SU-DHL-6 (cell line): ENCODE results near the gene SLC12A7.

ENCODE experiments used
- H2AFZ ChIP-seq: fragments of 200-600 bp; sonication (generic); 2 replicates; pipeline ENCODE4 v1.6.1; 2014; ENCODE audit warnings: low read depth, mild to moderate bottlenecking, moderate library complexity, mixed read lengths, antibody characterized with exemption, low read length; ENCODE audit not compliant: severe bottlenecking
- H3F3A ChIP-seq: fragments of 200-600 bp; shearing (Covaris generic); 2 replicates; pipeline ENCODE4 v1.6.0; 2016; ENCODE audit warnings: antibody characterized with exemption, mild to moderate bottlenecking; ENCODE audit not compliant: insufficient read depth
- H3K27ac ChIP-seq: fragments of 200-600 bp; sonication (generic); 2 replicates; pipeline ENCODE4 v1.5.1; 2016; ENCODE audit warnings: low read depth, mild to moderate bottlenecking, low read length, moderate library complexity, mixed read lengths
- H3K27me3 ChIP-seq: fragments of 200-600 bp; sonication (generic), shearing (Covaris generic); 2 replicates; pipeline ENCODE4 v1.6.0; 2014; ENCODE audit warnings: mild to moderate bottlenecking, low read length
- H3K36me3 ChIP-seq: fragments of 200-600 bp; sonication (generic); 2 replicates; pipeline ENCODE4 v1.6.1; 2014; ENCODE audit warnings: mild to moderate bottlenecking, low read length, mixed read lengths
- H3K4me2 ChIP-seq: fragments of 300-600, 200-600 bp; shearing (Covaris generic), sonication (generic); 2 replicates; pipeline ENCODE4 v1.6.0; 2014; ENCODE audit warnings: low read length, low read depth, mild to moderate bottlenecking; ENCODE audit not compliant: poor library complexity, severe bottlenecking
- H3K4me3 ChIP-seq: fragments of 200-600 bp; sonication (generic); 2 replicates; pipeline ENCODE4 v1.5.1; 2014; ENCODE audit warnings: antibody characterized with exemption, low read length, mild to moderate bottlenecking, mixed read lengths; ENCODE audit not compliant: insufficient read depth, poor library complexity, severe bottlenecking
- H3K79me2 ChIP-seq: fragments of 200-600 bp; sonication (generic); 2 replicates; pipeline ENCODE4 v1.6.1; 2014; ENCODE audit warnings: mild to moderate bottlenecking, low read length, moderate library complexity; ENCODE audit not compliant: insufficient read depth
- H3K9ac ChIP-seq: fragments of 200-600 bp; sonication (generic); 2 replicates; pipeline ENCODE4 v1.7.0; 2014; ENCODE audit warnings: mild to moderate bottlenecking, low read length
- H3K9me2 ChIP-seq: fragments of 200-600 bp; sonication (generic); replicated peaks from 2 replicates; pipeline ENCODE4 v1.6.1; 2014; ENCODE audit warnings: low read length; ENCODE audit not compliant: insufficient read depth
- H3K9me3 ChIP-seq: fragments of 200-600 bp; sonication (generic); 2 replicates; pipeline ENCODE4 v1.6.1; 2014; ENCODE audit warnings: low read length, mixed read lengths; ENCODE audit not compliant: insufficient read depth
- H4K20me1 ChIP-seq: fragments of 200-600 bp; sonication (generic); 2 replicates; pipeline ENCODE4 v1.6.1; 2014; ENCODE audit warnings: low read depth, mild to moderate bottlenecking, antibody characterized with exemption, low read length, moderate library complexity, mixed read lengths
- CTCF ChIP-seq: fragments of 200-600 bp; sonication (generic); IDR thresholded peaks from one replicate; pipeline ENCODE4 v1.5.1; 2017; ENCODE audit warnings: antibody characterized with exemption, mild to moderate bottlenecking, low read length, moderate library complexity; ENCODE audit not compliant: insufficient read depth, poor library complexity, severe bottlenecking
- EZH2phosphoT487 ChIP-seq: fragments of 200-600 bp; sonication (generic), shearing (Covaris generic); conservative IDR thresholded peaks from 2 replicates; pipeline ENCODE4 v1.6.1; 2018; ENCODE audit warnings: mild to moderate bottlenecking, antibody characterized with exemption, low read length, moderate library complexity, mixed read lengths

The SLC12A7 gene

GRCh38 chr5:1130218-1130946 lies 18.5 kb upstream of the SLC12A7 start:
- TF ChIP-seq CTCF, result no peak
- no peak for TF ChIP-seq EZH2phosphoT487
- Histone ChIP-seq H3K4me2 (no peak overlapping the region), H3K27me3 (no peaks in the 10 kb centered on the region), H3K9me2 (no peaks in the 10 kb centered on the region), H3K36me3 (no peaks in the 10 kb centered on the region), H3K9ac (no peak overlapping the region), H4K20me1 (no peaks in the 10 kb centered on the region), H3F3A (no peaks in the 10 kb centered on the region), H3K4me3 (no peak overlapping the region), H2AFZ (no peak overlapping the region), H3K79me2 (no peaks in the 10 kb centered on the region), H3K9me3 (no peaks in the 10 kb centered on the region), H3K27ac (no peak overlapping the region)

- no peaks in the 10 kb centered on the region for H3K79me2 ChIP-seq
- no peak overlapping the region for H3K4me2 ChIP-seq
- H3K4me3 ChIP-seq, result no peak overlapping the region
- no peaks in the 10 kb centered on the region for H3K36me3 ChIP-seq
- no peaks in the 10 kb centered on the region for H3K27me3 ChIP-seq
- H3K9me2 ChIP-seq, result no peaks in the 10 kb centered on the region
- no peaks in the 10 kb centered on the region for H3K9me3 ChIP-seq
- H2AFZ ChIP-seq, result no peak overlapping the region
- H3K9ac ChIP-seq, result no peak overlapping the region
- TF ChIP-seq CTCF (no peak), EZH2phosphoT487 (no peak)
- no peak overlapping the region for H3K27ac ChIP-seq
- no peaks in the 10 kb centered on the region for H3F3A ChIP-seq
- H4K20me1 ChIP-seq, result no peaks in the 10 kb centered on the region
These were observed 17.8 kb upstream of the SLC12A7 start for GRCh38 chr5:1129711-1130055.

- no peaks in the 10 kb centered on the region for H3F3A ChIP-seq
- H3K36me3 ChIP-seq, result no peaks in the 10 kb centered on the region
- no peaks in the 10 kb centered on the region for H3K9me3 ChIP-seq
- no peak overlapping the region for H3K27ac ChIP-seq
- TF ChIP-seq CTCF (no peak), EZH2phosphoT487 (no peak)
- H3K9me2 ChIP-seq, result no peaks in the 10 kb centered on the region
- no peak overlapping the region for H3K9ac ChIP-seq
- H3K79me2 ChIP-seq, result no peaks in the 10 kb centered on the region
- H4K20me1 ChIP-seq, result no peaks in the 10 kb centered on the region
- no peak overlapping the region for H3K4me2 ChIP-seq
- H2AFZ ChIP-seq, result no peak overlapping the region
- no peaks in the 10 kb centered on the region for H3K27me3 ChIP-seq
- no peak overlapping the region for H3K4me3 ChIP-seq
These were observed 17.3 kb upstream of the SLC12A7 start for GRCh38 chr5:1128977-1129710.
